PFSK-1 (cell line): ENCODE results near the gene SMIM21.

ENCODE experiments used
- FOXP2 ChIP-seq: optimal IDR thresholded peaks from 2 replicates; pipeline ENCODE3; 2011; ENCODE audit warnings: borderline replicate concordance, control low read depth, inconsistent platforms; ENCODE audit not compliant: insufficient read depth; ENCODE audit errors: extremely low read length, extremely low read depth
- POLR2AphosphoS5 ChIP-seq: IDR thresholded peaks from 2 replicates; pipeline ENCODE4 v1.6.1; 2012; ENCODE audit warnings: low read depth, mild to moderate bottlenecking, control low read depth, low read length, moderate library complexity
- SIN3A ChIP-seq: IDR thresholded peaks from 2 replicates; pipeline ENCODE4 v1.6.1; 2012; ENCODE audit warnings: mild to moderate bottlenecking, low read length, moderate library complexity, borderline replicate concordance; ENCODE audit not compliant: insufficient read depth
- TAF1 ChIP-seq: IDR thresholded peaks from 2 replicates; pipeline ENCODE4 v1.6.1; 2012; ENCODE audit warnings: low read length, control low read depth, borderline replicate concordance; ENCODE audit not compliant: insufficient read depth
- TF ChIP-seq, protein P1 (sequence below), 2 experiments: IDR thresholded peaks; 2 replicates each; pipeline versions ENCODE4 v1.6.1 to v1.8.0; 2011 to 2012; ENCODE audit warnings: low read depth in 2 of 2, low read length in 2 of 2, control low read depth in 1 of 2, inconsistent platforms in 1 of 2, mild to moderate bottlenecking in 1 of 2, moderate library complexity in 1 of 2; ENCODE audit not compliant: insufficient read depth in 1 of 2

SMIM21 gene

DNA sequence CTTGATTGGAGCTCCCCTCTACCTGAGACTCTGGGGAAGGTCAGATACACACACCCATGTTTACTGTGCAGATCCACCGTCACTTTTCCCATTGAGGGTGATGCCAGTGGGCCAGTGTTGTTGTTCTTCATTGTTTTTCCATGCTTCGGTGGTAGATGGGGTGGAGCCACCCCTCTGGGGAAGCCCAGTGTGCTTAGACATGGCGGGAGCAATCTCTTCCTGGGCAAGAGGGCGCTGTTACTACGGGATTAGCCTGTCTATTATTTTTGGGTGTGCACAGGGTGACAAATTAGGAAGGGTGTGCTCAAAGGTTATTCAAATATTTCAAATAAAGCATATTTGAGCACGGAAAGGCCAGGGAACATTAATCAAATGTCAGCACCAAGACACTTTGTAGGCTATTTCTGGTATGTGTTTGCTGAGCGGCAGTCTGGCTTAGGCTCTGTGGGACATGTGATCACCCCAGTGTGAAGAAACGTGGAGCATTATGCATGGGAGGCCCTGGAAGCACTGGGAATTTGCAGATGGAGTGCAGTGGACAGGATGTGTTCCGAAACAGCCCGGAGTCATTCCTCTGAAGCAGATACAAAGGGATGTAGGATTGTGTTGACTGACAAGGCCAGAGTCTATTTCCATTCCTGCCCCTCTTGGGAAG lies 34.8 kb upstream of the SMIM21 start:
- TF ChIP-seq, protein P1, sequence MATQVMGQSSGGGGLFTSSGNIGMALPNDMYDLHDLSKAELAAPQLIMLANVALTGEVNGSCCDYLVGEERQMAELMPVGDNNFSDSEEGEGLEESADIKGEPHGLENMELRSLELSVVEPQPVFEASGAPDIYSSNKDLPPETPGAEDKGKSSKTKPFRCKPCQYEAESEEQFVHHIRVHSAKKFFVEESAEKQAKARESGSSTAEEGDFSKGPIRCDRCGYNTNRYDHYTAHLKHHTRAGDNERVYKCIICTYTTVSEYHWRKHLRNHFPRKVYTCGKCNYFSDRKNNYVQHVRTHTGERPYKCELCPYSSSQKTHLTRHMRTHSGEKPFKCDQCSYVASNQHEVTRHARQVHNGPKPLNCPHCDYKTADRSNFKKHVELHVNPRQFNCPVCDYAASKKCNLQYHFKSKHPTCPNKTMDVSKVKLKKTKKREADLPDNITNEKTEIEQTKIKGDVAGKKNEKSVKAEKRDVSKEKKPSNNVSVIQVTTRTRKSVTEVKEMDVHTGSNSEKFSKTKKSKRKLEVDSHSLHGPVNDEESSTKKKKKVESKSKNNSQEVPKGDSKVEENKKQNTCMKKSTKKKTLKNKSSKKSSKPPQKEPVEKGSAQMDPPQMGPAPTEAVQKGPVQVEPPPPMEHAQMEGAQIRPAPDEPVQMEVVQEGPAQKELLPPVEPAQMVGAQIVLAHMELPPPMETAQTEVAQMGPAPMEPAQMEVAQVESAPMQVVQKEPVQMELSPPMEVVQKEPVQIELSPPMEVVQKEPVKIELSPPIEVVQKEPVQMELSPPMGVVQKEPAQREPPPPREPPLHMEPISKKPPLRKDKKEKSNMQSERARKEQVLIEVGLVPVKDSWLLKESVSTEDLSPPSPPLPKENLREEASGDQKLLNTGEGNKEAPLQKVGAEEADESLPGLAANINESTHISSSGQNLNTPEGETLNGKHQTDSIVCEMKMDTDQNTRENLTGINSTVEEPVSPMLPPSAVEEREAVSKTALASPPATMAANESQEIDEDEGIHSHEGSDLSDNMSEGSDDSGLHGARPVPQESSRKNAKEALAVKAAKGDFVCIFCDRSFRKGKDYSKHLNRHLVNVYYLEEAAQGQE (IDR thresholded peaks at IDR 0.05; ENCODE audit: insufficient read depth in 1 of 2, low read depth in 2 of 2, low read length in 2 of 2): no peak
- no peak for TF ChIP-seq TAF1
- no peak for TF ChIP-seq SIN3A
- TF ChIP-seq FOXP2: no peak
- TF ChIP-seq POLR2AphosphoS5: no peak

DNA sequence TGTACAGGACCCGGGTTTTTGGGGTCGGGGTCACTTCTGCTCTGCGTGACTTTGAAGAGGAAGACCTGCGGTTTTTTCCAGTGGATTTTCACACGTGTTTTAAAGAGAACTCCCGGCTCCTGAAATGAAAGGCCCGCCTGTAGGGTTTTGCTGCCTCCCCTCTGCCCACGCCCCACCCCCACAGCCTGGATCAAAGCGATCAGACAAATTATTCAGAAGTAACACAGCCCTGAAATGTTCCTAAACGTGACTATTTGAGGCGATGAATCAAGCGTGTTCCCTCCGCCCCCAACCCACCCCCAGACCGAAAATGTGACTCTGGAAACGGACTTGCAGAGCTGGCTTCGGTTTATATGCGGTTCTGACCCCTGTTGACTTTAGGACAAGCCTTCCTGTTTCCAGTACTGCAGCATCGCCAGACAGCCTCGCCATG lies 28.7 kb upstream of the SMIM21 start:
- no peak for TF ChIP-seq TAF1
- TF ChIP-seq POLR2AphosphoS5: no peak
- no peak for TF ChIP-seq SIN3A
- no peak for TF ChIP-seq FOXP2
- TF ChIP-seq, protein P1 (IDR thresholded peaks at IDR 0.05; ENCODE audit: insufficient read depth in 1 of 2, low read depth in 2 of 2, low read length in 2 of 2): no peak

DNA sequence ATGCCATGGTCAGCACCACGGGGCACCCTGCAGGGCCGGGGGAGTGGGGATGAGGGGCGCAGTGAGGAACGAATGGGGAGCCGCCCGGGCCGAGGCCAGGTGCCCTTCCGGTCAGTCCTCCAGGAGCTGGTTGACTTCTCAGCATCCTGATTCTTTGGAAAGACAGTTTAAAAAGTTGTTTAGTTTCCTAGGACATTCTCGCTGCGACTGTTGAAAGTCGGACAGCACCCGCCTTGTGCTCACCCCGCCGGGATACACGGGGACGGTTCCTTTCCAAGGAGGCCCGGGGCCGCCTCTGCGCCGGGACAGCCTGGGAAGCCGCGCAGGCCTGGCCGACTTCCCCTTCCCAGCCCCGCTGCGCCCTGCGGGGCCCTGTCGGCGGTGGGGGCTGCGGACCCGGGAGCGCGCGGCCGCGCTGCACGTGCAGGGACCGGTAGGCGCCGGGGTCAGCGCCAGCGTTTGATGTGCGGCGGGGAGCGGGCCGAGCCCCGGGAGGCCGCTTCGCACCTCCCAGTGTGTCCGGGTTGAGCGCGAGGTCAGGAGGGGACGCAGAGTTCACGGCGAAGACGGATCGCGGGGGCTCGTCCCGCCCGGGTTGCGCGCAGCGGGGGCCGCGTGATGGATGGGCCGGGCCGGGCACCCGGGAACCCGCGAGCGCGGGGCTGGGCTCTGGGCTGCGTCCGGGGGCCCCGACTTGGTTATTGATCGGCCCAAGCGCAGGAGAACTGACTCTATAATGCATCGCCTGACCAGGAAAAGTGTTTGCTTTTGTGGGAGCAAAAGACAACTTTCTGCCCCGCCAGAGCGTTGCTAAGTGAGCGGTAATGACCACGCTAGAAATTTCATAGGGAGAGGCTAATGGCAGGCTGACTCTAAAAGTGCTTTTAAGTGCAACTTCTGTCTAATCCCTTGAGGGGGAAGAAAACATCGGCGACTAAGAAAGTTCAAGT lies 28.0 kb upstream of the SMIM21 start:
- TF ChIP-seq POLR2AphosphoS5 (no peak), FOXP2 (no peak), SIN3A (no peak), TAF1 (no peak)
- TF ChIP-seq, protein P1 (IDR thresholded peaks at IDR 0.05; ENCODE audit: insufficient read depth in 1 of 2, low read depth in 2 of 2, low read length in 2 of 2): no peak

DNA sequence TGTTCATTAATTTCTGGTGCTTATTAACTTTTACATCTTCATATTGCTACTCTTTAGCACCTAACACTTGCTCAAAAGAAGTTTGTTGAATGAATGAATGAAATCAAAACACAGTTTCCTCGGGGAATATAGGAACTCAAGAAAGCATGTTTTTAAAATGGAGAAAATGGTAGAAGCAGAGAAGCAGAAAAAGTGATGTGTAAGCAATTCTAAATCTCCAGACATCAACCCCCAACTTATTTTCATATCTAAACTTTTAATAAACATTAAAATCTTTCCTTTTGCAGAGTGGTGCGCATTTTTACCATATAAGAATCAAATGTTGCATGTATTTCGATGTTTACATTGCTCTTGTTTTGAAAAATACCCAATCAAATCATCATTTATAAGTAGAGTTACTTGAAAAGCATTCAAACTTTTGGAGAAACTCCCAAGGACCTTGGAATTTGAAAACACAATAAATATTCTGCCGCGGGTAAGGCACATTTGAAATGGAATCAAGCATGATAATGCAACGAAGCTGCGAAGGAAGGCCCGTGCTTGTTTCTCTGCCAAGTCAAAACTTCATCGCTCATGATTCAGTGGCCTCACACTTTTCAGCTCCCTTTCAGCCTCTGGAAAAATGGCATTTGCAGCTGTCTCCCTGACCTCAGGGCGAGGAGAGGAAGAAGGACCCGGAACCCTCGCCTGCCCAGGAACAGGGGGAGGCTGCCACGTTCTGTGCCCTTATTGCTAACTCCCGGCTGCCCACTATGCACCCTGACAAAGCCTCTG lies 26.7 kb upstream of the SMIM21 start:
- TF ChIP-seq FOXP2 (no peak), TAF1 (no peak), POLR2AphosphoS5 (no peak), SIN3A (no peak)
- TF ChIP-seq, protein P1 (IDR thresholded peaks at IDR 0.05; ENCODE audit: insufficient read depth in 1 of 2, low read depth in 2 of 2, low read length in 2 of 2): no peak
